Measurements from ENCODE around the gene FBXL17. TPM values are rescaled to one million over a fixed set of nuclear protein-coding genes. Genes with fewer than 3 reads are reported as not detected.

FBXL17 gene
- total RNA-seq, 1 donor from 2014 or later, result 17.5 TPM

- Histone ChIP-seq H3K4me3 (no peak overlapping the region), H3K27ac (no peak overlapping the region), H3K9me3 (no peaks in the 10 kb centered on the region), H3K27me3 (no peaks in the 10 kb centered on the region), H3K4me1 (no peaks in the 10 kb centered on the region), H3K36me3 (peaks cover 5% of the 10 kb centered on the region)
- intact Hi-C loops (cut with DNase I), result no loop called here
- DNase-seq (no peak), ATAC-seq (no peak)
- no peak for TF ChIP-seq CTCF (IDR thresholded peaks at IDR 0.05)
These were observed 21.6 kb downstream of the FBXL17 start for GRCh38 chr5:108360280-108360679.

GRCh38 chr5:108356286-108356685, 25.6 kb downstream of the FBXL17 start:
- DNase-seq, result no peak
- TF ChIP-seq CTCF (IDR thresholded peaks at IDR 0.05), result no peak
- intact Hi-C loops (cut with DNase I), result no loop called here
- Histone ChIP-seq H3K4me3 (no peak overlapping the region), H3K27me3 (no peaks in the 10 kb centered on the region), H3K27ac (no peak overlapping the region), H3K36me3 (no peaks in the 10 kb centered on the region), H3K4me1 (no peaks in the 10 kb centered on the region), H3K9me3 (no peaks in the 10 kb centered on the region)
- ATAC-seq, result no peak

- no peak for DNase-seq
- Histone ChIP-seq H3K4me1 (no peaks in the 10 kb centered on the region), H3K4me3 (no peak overlapping the region), H3K9me3 (no peaks in the 10 kb centered on the region), H3K27ac (no peak overlapping the region), H3K36me3 (no peaks in the 10 kb centered on the region), H3K27me3 (no peaks in the 10 kb centered on the region)
- intact Hi-C loops (cut with DNase I), result no loop called here
- ATAC-seq, result no peak
- TF ChIP-seq CTCF (IDR thresholded peaks at IDR 0.05), result no peak
These were observed 28.8 kb downstream of the FBXL17 start for GRCh38 chr5:108353087-108353486.

GRCh38 chr5:108345541-108346171, 36.2 kb downstream of the FBXL17 start:
- ATAC-seq (no peak), DNase-seq (no peak)
- Histone ChIP-seq H3K27me3 (no peaks in the 10 kb centered on the region), H3K9me3 (no peaks in the 10 kb centered on the region), H3K27ac (no peak overlapping the region), H3K4me3 (no peak overlapping the region), H3K36me3 (peaks cover 7% of the 10 kb centered on the region), H3K4me1 (no peaks in the 10 kb centered on the region)
- intact Hi-C loops (cut with DNase I), result no loop called here
- peak; percentile 48 for TF ChIP-seq CTCF (IDR thresholded peaks at IDR 0.05)

- no peak for TF ChIP-seq CTCF (IDR thresholded peaks at IDR 0.05)
- ATAC-seq (no peak), DNase-seq (no peak)
- Histone ChIP-seq H3K4me1 (no peaks in the 10 kb centered on the region), H3K9me3 (no peaks in the 10 kb centered on the region), H3K27me3 (no peaks in the 10 kb centered on the region), H3K36me3 (peaks cover 7% of the 10 kb centered on the region), H3K27ac (no peak overlapping the region), H3K4me3 (no peak overlapping the region)
- intact Hi-C loops (cut with DNase I), result no loop called here
These were observed 37.6 kb downstream of the FBXL17 start for GRCh38 chr5:108344103-108344822.

All from upper lobe of right lung (tissue), 1 donor.